ENCODE data around the gene OPCML.

- TF ChIP-seq CTCF (IDR thresholded peaks at IDR 0.05), result no peak
- TF ChIP-seq POLR2AphosphoS5 (IDR thresholded peaks at IDR 0.05), result no peak
- no peak for TF ChIP-seq POLR2A (IDR thresholded peaks at IDR 0.05)
Measured at GRCh38 chr11:133227632-133228111, 304.6 kb downstream of the OPCML start.

Data from suprapubic skin (tissue), 4 donors.